Esophagus squamous epithelium (tissue), 4 donors: ENCODE data around the gene TBC1D7.

ENCODE experiments used
- CTCF ChIP-seq, 6 experiments: fragments of 450-650 bp in 4 of 6; fragments of 200-600 bp in 2 of 6; sonication (generic) in 2 of 6; IDR thresholded peaks; one replicate each; pipeline ENCODE4 v1.5.1; 2016 to 2019; ENCODE audit warnings: antibody characterized with exemption in 6 of 6, mild to moderate bottlenecking in 4 of 6, moderate library complexity in 4 of 6
- POLR2A ChIP-seq, 4 donors: fragments of 450-650 bp; IDR thresholded peaks; one replicate each; pipeline ENCODE4 v1.6.1; 2017; ENCODE audit warnings: antibody characterized with exemption in 4 of 4, mild to moderate bottlenecking in 4 of 4, moderate library complexity in 3 of 4

- TF ChIP-seq CTCF (IDR thresholded peaks at IDR 0.05) (no peak), POLR2A (IDR thresholded peaks at IDR 0.05) (no peak)
Observed at GRCh38 chr6:13288481-13288880, 39.9 kb downstream of the TBC1D7 start.
